ENCODE data around the gene MOB3B.

MOB3B gene

GRCh38 chr9:27445057-27445595 lies 84.5 kb downstream of the MOB3B start:
- no peak for DNase-seq (ENCODE audit: low read depth)

- no peak for DNase-seq (ENCODE audit: low read depth)
Measured at GRCh38 chr9:27442464-27442863, 87.2 kb downstream of the MOB3B start.

- no peak for DNase-seq (ENCODE audit: low read depth)
Measured at GRCh38 chr9:27441741-27442070, 87.9 kb downstream of the MOB3B start.

GRCh38 chr9:27440888-27441740 lies 88.5 kb downstream of the MOB3B start:
- no peak for DNase-seq (ENCODE audit: low read depth)

GRCh38 chr9:27438522-27438921 lies 91.1 kb downstream of the MOB3B start:
- DNase-seq (ENCODE audit: low read depth): no peak

- no peak for DNase-seq (ENCODE audit: low read depth)
Measured at GRCh38 chr9:27437652-27438373, 91.8 kb downstream of the MOB3B start.

GRCh38 chr9:27436234-27436633 lies 93.4 kb downstream of the MOB3B start:
- no peak for DNase-seq (ENCODE audit: low read depth)

GRCh38 chr9:27433631-27434325 lies 95.8 kb downstream of the MOB3B start:
- no peak for DNase-seq (ENCODE audit: low read depth)

- no peak for DNase-seq (ENCODE audit: low read depth)
Measured at GRCh38 chr9:27432308-27432707, 97.3 kb downstream of the MOB3B start.

GRCh38 chr9:27431543-27432147 lies 98.0 kb downstream of the MOB3B start:
- DNase-seq (ENCODE audit: low read depth): no peak

GRCh38 chr9:27430750-27431535 lies 98.7 kb downstream of the MOB3B start:
- no peak for DNase-seq (ENCODE audit: low read depth)

- DNase-seq (ENCODE audit: low read depth): no peak
Measured at GRCh38 chr9:27429917-27430316, 99.7 kb downstream of the MOB3B start.

- DNase-seq (ENCODE audit: low read depth): no peak
Measured at GRCh38 chr9:27429436-27429835, 100.2 kb downstream of the MOB3B start.

- DNase-seq (ENCODE audit: low read depth): no peak
Measured at GRCh38 chr9:27428551-27428950, 101.1 kb downstream of the MOB3B start.

GRCh38 chr9:27427272-27427643 lies 102.4 kb downstream of the MOB3B start:
- DNase-seq (ENCODE audit: low read depth): peak; percentile 71

GRCh38 chr9:27426511-27427271 lies 102.9 kb downstream of the MOB3B start:
- DNase-seq (ENCODE audit: low read depth): no peak

GRCh38 chr9:27425827-27426510 lies 103.6 kb downstream of the MOB3B start:
- no peak for DNase-seq (ENCODE audit: low read depth)

GRCh38 chr9:27423915-27424710 lies 105.5 kb downstream of the MOB3B start:
- peak; percentile 19 for DNase-seq (ENCODE audit: low read depth)

GRCh38 chr9:27422279-27422834 lies 107.3 kb downstream of the MOB3B start:
- no peak for DNase-seq (ENCODE audit: low read depth)
